NCI-H1417 (cell line): ENCODE data around the gene CAPN6.

ENCODE experiments used
- DNase-seq, 3 experiments: peaks; one replicate each; lab custom pipeline; 2025; lab: John Stamatoyannopoulos, UW

The CAPN6 gene

GRCh38 chrX:111270339-111270738, at the start of gene CAPN6:
Gene CAPN6 (minus strand): TSS chrX:111270483. CDS start chrX:111263936, 6,547 bp downstream.
- DNase-seq, result no peak

DNA sequence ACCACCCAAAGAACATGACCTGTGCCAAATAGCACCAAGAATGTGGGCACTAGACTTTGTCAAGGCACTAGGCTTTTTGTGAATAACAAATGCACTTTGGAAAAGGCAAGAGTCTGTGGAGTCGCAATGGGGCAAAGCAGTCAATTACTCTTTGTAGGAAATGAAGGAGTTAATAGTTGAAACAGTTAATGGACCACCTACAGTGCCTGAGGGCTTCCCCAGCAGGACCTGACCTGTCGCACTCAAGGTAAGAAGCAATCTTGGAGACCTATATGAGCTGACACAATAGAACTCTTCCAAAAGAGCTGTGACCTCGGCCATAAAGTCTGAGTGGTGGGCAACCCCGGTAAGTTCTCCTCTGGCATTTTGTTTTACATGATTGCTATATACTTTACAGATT, 49.2 kb upstream of the CAPN6 start:
- no peak for DNase-seq

- no peak for DNase-seq
Measured at GRCh38 chrX:111318901-111319300, 48.6 kb upstream of the CAPN6 start.

DNA sequence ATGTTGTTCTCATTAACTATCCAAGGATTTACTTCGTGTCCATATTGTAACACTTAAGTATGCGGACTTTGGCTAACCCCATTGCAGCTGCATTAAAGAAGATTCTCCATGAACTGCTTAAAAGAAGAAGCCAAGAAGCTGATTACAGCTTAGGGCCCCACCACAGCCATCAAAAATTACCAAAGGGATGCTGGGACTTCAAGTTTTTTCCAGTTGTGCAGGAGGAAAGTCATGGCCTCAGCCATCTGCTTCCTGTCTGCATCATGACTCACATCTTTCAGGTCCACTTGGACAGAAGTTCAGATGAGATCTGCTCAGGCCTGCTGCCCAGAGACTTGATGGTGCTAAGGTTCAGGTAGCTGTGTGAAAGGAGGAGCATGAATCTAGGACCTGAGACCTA, 38.8 kb upstream of the CAPN6 start:
- no peak for DNase-seq

- no peak for DNase-seq
Measured at GRCh38 chrX:111308039-111308438, 37.8 kb upstream of the CAPN6 start.

DNA sequence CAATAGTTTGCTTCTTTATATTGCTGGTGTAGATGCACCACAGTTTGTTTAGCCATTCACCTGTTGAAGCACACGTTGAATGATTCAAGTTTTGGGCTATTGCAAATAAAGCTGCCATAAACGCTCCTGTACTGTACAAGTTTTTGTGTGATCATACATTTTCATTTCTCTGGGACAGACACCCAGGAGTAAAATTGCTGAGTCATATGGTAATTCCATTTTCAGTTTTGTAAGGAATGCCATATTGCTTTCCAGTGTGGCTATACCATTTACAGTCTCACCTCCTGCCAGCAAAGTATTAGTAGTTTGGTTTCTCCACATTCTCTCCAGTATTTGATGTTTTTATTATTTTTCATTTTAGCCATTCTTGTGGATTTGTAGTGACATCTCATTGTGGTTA, 32.0 kb upstream of the CAPN6 start:
- DNase-seq, result no peak

- DNase-seq, result no peak
Measured at GRCh38 chrX:111288841-111289240, 18.6 kb upstream of the CAPN6 start.

DNA sequence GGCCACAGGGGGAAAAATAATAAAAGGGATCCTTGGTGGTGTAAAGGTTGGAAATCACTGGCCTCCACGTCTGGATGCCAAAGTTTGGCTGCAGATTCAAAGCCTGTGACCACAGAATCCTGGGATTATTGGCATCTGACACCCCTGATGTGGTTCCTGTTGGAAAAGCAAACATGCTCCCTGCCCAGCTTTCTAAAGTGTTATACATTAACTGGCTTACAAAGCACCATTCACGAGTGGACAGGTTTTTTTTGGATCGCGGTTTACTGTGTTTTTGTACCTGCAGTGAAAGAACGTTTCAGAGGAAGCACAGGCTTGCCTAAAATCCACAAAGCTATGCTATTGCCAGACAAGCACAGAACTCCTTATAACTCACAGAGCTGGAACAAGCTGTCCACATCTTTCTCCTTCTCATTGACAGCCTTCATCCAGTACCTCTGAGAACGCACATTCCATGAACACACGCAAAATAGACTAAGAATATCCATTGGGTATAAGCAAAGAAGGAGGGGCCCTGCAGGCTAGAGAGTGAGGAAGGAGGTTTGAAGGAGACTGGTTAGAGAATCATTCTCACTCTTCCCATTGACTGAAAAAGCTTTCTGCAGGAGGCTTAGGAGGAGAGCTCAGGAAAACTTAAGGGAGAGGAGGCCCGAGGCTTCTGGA, 14.5 kb upstream of the CAPN6 start:
- no peak for DNase-seq

DNA sequence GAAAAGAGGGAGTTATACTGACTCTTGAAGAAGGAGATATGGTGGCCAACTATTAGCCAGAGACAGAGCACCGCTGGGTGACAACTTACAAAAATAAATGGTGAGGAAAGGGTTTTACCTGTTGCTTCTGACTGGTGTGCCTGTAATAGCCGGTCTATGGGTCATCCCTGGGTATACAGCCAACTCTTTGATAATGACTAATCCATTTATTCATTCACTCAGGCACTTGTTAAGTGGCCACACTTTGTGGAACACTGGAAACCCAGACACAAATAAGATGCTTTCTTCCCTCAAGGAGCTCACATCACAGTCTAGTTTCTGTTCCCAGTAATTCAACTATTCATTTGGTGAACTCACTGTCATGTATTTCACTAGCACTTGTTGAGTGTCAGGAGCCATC, 13.2 kb upstream of the CAPN6 start:
- DNase-seq, result no peak

- no peak for DNase-seq
Measured at GRCh38 chrX:111282991-111283390, 12.7 kb upstream of the CAPN6 start.

GRCh38 chrX:111282139-111282538, 11.9 kb upstream of the CAPN6 start:
- DNase-seq, result no peak

DNA sequence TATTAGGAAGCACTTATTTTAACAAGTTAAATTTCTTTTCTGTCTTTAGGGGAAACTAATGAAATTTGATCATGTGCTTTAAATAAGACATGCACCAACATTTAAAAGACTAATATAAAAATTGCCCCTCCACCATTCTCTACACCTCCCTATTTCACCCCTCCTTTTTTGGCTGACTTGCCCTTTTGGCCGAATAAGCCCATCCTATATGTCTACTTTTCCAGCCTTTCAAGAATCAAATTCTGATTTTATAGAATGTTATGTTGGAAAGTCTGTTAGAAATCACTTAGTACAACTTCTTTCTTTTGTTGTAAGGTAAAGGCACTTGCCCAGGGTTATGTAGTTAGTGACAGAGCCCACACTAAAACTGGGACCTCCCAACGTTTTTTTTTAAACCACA, 1.8 kb downstream of the CAPN6 start:
- no peak for DNase-seq

DNA sequence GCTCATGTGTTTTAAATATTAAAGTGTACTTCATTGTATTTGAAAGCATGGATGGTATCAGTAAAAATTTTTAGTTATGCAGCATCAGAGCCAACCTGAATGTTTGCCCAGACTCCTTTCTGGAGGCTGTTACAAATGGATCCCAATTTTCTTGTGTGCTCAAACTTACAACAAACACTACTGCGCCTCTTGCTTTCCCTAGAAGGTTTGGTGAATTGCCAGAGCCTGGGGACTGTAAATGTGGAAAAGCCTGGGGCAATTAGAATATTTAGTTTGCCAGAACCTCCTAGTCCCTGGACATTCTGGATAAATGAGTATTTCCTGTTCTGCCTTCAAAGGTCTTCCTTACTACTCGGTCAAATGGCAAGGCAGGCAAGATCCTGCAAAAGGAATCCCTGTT, 4.8 kb downstream of the CAPN6 start:
- no peak for DNase-seq

GRCh38 chrX:111264385-111264784, 5.9 kb downstream of the CAPN6 start:
- peak in 1 of 3 experiments; percentile 10 for DNase-seq

GRCh38 chrX:111262086-111262485, 8.2 kb downstream of the CAPN6 start:
- DNase-seq, result no peak

- DNase-seq, result no peak
Measured at GRCh38 chrX:111260451-111260850, 9.8 kb downstream of the CAPN6 start.

DNA sequence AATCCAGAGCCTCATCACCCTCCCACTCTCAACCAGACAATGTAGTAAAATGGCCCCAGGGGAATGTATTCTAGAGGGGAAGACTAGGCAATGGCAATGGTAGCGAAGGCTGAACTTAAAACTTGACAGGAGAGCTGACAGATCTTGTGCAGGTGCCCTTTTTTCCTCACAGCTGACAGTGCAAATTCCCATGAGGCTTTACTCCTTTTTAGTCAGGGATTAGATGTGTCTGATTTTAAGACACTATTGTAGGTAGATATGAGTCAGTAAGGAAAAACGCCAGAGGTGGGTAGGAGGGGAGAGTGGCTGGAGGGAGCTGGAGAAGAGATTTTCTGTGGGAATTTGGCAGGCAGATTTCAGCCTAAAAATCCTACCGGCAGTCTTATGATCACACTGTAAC, 10.7 kb downstream of the CAPN6 start:
- DNase-seq, result no peak

DNA sequence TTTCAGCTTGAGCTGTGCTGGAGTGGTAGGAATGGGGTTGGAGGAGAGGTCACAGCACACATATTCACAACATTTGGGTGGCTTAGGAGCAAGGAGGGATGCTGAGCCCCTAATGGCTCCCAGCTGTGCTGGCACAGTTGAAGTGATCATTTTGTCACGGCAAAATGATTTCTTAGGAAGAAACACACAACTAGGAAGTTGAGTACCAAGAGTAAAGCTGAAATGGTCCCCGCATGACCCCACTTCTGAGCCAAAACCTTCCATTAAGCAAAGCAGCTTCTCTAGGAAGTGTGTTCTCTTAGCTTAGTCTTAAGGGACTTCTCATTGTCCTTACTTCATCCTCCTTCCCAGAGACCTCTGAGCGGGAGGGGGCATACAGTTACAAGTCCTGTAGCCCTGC, 12.6 kb downstream of the CAPN6 start:
- peak in 1 of 3 experiments; percentile 39 for DNase-seq

DNA sequence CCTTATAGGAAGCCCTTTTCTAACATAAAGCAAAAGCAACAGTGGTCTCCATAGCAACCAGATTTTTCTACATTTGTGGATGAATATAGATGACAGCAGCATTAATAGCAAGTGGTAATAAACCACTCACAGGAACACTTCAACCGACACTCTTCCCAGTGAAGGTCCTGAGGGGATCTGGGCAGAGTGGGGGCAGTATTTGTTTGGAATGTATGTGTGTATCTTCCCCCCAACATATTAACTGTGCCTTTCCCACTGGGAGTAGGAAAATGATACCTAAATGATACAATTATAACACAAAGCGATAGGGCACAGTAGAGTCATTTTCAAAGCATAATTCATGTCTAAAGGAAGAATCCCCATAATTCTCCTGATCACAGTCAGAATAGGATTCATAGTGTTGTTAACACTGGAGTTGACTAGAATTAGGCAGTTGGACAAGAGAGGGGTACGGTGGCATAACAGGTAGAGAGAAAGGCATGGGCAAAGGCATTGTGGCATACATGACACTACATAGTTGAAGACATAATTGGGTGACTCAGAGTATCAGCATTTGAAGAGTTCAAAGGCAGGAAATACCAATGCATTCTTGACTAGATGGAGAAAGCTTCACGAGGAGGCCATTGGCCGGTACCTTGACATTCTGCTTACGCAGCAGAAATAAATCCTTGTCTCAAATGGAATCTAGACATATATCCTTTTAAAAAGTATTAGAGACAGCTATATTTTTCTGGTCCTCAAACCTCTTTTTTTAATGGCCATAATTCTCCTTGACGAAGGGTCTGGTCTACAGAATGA, 15.2 kb downstream of the CAPN6 start:
- DNase-seq, result peak in 1 of 3 experiments; percentile 21

DNA sequence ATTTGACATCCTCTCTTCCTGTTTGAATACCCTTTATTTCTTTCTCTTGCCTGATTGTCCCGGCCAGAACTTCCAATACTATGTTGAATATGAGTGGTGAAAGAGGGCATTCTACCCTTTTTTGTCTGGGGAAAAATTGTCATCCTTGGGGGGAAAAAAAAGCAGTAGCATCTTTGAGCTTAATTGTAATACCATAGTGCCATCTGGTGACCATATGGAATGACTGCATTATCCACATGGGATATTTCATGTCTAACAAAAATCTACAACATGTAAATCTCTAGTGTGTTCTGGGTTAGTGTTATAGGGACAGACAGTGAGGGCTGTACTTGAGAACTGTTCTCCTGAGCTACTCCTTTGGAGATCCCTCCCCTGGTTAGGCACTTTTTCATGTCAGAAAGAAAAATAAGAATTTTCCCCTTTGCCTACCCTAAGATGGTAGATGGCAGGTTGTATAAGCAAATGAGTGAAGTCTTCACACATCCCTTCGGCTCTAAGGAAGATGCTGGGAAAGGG, 26.0 kb downstream of the CAPN6 start:
- DNase-seq, result peak; percentile 14 to 66 (median 35)

DNA sequence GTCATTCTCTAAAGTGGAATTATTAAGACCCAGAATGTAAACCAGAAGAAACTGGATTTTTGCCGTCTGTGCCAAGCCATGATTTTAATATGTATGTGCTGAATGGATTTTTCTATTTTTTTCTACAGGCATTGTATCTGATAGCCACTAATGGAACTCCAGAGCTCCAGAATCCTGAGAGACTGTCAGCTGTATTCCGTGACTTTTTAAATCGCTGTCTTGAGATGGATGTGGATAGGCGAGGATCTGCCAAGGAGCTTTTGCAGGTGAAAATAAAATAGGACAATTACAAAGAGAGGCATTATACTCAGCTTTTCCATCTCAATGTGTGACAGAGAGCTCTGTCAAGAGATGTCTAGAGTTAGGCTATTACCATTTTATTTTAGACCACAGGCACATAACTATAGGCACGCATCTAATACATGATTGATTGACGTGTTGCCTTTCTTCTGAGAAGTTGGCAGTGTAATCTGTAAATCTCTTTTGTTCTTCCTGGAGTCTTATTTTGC, 53.9 kb downstream of the CAPN6 start:
- DNase-seq, result no peak

DNA sequence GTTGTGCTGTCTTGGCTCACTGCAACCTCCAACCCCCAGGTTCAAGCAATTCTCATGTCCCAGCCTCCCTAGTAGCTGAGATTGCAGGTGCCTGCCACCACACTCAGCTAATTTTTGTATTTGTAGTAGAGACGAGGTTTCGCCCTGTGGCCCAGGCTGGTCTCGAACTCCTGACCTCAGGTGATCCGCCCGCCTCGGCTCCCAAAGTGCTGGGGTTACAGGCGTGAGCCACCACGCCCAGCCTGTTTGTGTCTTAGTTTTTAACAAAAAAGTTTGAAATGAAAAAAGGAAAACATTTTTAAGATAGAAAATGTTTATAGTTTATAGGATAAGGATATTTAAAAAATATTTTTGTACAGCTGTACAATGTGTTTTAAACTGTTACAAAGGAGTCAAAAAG, 62.4 kb downstream of the CAPN6 start:
- DNase-seq, result no peak

DNA sequence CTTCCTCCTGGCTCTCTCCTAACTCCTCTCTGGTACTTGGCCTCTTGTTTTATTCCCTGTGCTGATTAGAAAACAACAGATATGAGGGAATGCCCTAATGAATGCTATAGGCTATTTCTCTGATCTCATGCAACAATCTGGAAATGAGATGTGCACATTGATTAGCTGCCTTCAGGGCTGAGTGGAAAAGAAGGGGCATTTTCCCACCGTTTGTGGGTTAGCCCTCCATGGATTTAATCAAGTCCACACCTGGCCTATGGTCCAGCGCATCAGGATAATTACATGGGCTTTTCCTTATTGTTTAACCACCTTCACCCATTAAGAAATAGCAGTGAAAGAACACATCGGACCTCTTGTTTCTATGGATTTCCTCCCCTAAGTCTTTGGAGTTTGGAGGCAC, 70.0 kb downstream of the CAPN6 start:
- DNase-seq, result peak in 1 of 3 experiments; percentile 27
